Activated CD8-positive, alpha-beta T cell treated with anti-CD3 and anti-CD28 coated beads, Interleukin-2, amount 10 ng/mL, durations not matched to agents 7 days and 5 days (primary cell): ENCODE results near the gene PTGFRN. TPM values are rescaled to one million over a fixed set of nuclear protein-coding genes. Genes with fewer than 3 reads are reported as not detected.
"Not testable (repeated sequence)": the region's sequence is repeated elsewhere in the genome, so short reads cannot be mapped to it uniquely, and the experiment has no call there.

Experiments used
- ATAC-seq: fragments of 150-1000 bp; cut with Tn5 transposase; one replicate; pipeline ENCODE4 v1.10.0; 2021; ENCODE audit warnings: moderate library complexity
- CTCF ChIA-PET: fragments of 350-600 bp; sonication (Branson Sonifier 250); formaldehyde crosslinking; loops from one replicate; lab custom pipeline; 2021; ENCODE audit warnings: antibody characterized with exemption; lab: Charles Lee
- POLR2A ChIA-PET: fragments of 350-600 bp; sonication (Branson Sonifier 250); formaldehyde crosslinking; loops from one replicate; lab custom pipeline; 2021; ENCODE audit warnings: antibody characterized with exemption; lab: Charles Lee
- DNase-seq: peaks from one replicate; pipeline ENCODE4 v3.0.0-alpha.2; 2020
- H3K27ac Mint-ChIP-seq: one replicate; pipeline ENCODE4 v1.8.0; 2021; ENCODE audit warnings: mild to moderate bottlenecking, mixed read lengths
- H3K27me3 Mint-ChIP-seq: one replicate; pipeline ENCODE4 v1.8.0; 2021; ENCODE audit warnings: low read depth, mixed read lengths
- H3K36me3 Mint-ChIP-seq: one replicate; pipeline ENCODE4 v1.8.0; 2021; ENCODE audit warnings: low read depth, mixed read lengths
- H3K4me1 Mint-ChIP-seq: one replicate; pipeline ENCODE4 v1.8.0; 2021; ENCODE audit warnings: low read depth, mixed read lengths
- H3K4me3 Mint-ChIP-seq: one replicate; pipeline ENCODE4 v1.8.0; 2021; ENCODE audit warnings: mild to moderate bottlenecking, mixed read lengths
- H3K9me3 Mint-ChIP-seq: one replicate; pipeline ENCODE4 v1.8.0; 2022; ENCODE audit warnings: mixed read lengths; ENCODE audit not compliant: insufficient read depth
- total RNA-seq, 2 experiments: library from RNA; stranded (reverse); gene quantifications; one replicate each; pipeline ENCODE4 v1.2.3, GENCODE V29; 2021

The PTGFRN gene
- total RNA-seq, 2 experiments from 2014 or later = 0.89 to 0.90 TPM

GRCh38 chr1:116934586-116935207, 25.0 kb downstream of the PTGFRN start:
- Mint-ChIP-seq H3K27ac (peak overlapping the region; percentile 72), H3K9me3 (no peaks in the 10 kb centered on the region), H3K4me1 (peaks cover 26% of the 10 kb centered on the region), H3K4me3 (no peak overlapping the region), H3K36me3 (no peaks in the 10 kb centered on the region), H3K27me3 (peaks cover 2% of the 10 kb centered on the region)
- peak; percentile 73 for ATAC-seq
- POLR2A ChIA-PET = interaction anchor here (1.0 to 1.4 kb wide), 3 partner anchors 9 to 125 kb away, joined by 4 to 6 read pairs (median 6); partner anchors contain the start of gene TTF2
- CTCF ChIA-PET = interaction anchor here (0.7 to 4.6 kb wide), 41 partner anchors 9 to 262 kb away, joined by 3 to 39 read pairs (median 5); partner anchors contain the start of genes CD101 and TTF2
- peak; percentile 27 for DNase-seq

GRCh38 chr1:116938216-116938615, 28.5 kb downstream of the PTGFRN start:
- no peak for DNase-seq
- ChIA-PET POLR2A (no interaction called here), CTCF (no interaction called here)
- ATAC-seq = no peak
- no peaks in the 10 kb centered on the region for H3K36me3 Mint-ChIP-seq
- no peak overlapping the region for H3K27ac Mint-ChIP-seq
- H3K9me3 Mint-ChIP-seq = no peaks in the 10 kb centered on the region
- H3K27me3 Mint-ChIP-seq = peaks cover 2% of the 10 kb centered on the region
- H3K4me1 Mint-ChIP-seq = peaks cover 32% of the 10 kb centered on the region
- H3K4me3 Mint-ChIP-seq = no peak overlapping the region

- not testable (repeated sequence) for ATAC-seq, H3K9me3 Mint-ChIP-seq, H3K27me3 Mint-ChIP-seq, H3K27ac Mint-ChIP-seq, H3K36me3 Mint-ChIP-seq, H3K4me3 Mint-ChIP-seq, DNase-seq
- CTCF ChIA-PET = interaction anchor here (1.2 kb wide), 1 partner anchor 9 kb away, joined by 3 read pairs; no protein-coding TSS in a partner anchor
- POLR2A ChIA-PET = interaction anchor here (0.6 to 2.1 kb wide), 2 partner anchors 117 to 120 kb away, joined by 3 to 10 read pairs; partner anchors contain the start of gene TTF2
- peaks cover 16% of the 10 kb centered on the region for H3K4me1 Mint-ChIP-seq
Observed at GRCh38 chr1:116939780-116940543, 30.2 kb downstream of the PTGFRN start.

GRCh38 chr1:116940814-116941599, 31.3 kb downstream of the PTGFRN start:
- ATAC-seq (no peak), DNase-seq (no peak)
- CTCF ChIA-PET = interaction anchor here (1.2 kb wide), 1 partner anchor 10 kb away, joined by 3 read pairs; no protein-coding TSS in a partner anchor
- H3K27me3 Mint-ChIP-seq = peaks cover 2% of the 10 kb centered on the region
- POLR2A ChIA-PET = interaction anchor here (0.6 to 2.1 kb wide), 2 partner anchors 116 to 119 kb away, joined by 3 to 10 read pairs; partner anchors contain the start of gene TTF2
- no peaks in the 10 kb centered on the region for H3K36me3 Mint-ChIP-seq
- H3K4me1 Mint-ChIP-seq = peaks cover 24% of the 10 kb centered on the region
- no peak overlapping the region for H3K4me3 Mint-ChIP-seq
- no peaks in the 10 kb centered on the region for H3K9me3 Mint-ChIP-seq
- no peak overlapping the region for H3K27ac Mint-ChIP-seq

- Mint-ChIP-seq H3K4me1 (peaks cover 24% of the 10 kb centered on the region), H3K27ac (no peak overlapping the region), H3K4me3 (no peak overlapping the region), H3K9me3 (no peaks in the 10 kb centered on the region), H3K27me3 (no peaks in the 10 kb centered on the region), H3K36me3 (no peaks in the 10 kb centered on the region)
- DNase-seq = no peak
- CTCF ChIA-PET = interaction anchor here (1.0 to 1.8 kb wide), 4 partner anchors 16 to 204 kb away, joined by 3 to 7 read pairs (median 3); no protein-coding TSS in a partner anchor
- POLR2A ChIA-PET = interaction anchor here (2.1 kb wide), 1 partner anchor 118 kb away, joined by 10 read pairs; the partner anchor contains the start of gene TTF2
- no peak for ATAC-seq
Observed at GRCh38 chr1:116941670-116942069, 32.0 kb downstream of the PTGFRN start.

- no peaks in the 10 kb centered on the region for H3K9me3 Mint-ChIP-seq
- ChIA-PET CTCF (interaction anchor here (0.7 to 1.8 kb wide), 7 partner anchors 9 to 217 kb away, joined by 3 to 7 read pairs (median 3); no protein-coding TSS in a partner anchor), POLR2A (interaction anchor here (2.1 kb wide), 1 partner anchor 118 kb away, joined by 10 read pairs; the partner anchor contains the start of gene TTF2)
- H3K27ac Mint-ChIP-seq = peak overlapping the region; percentile 24
- peak; percentile 68 for ATAC-seq
- peaks cover 24% of the 10 kb centered on the region for H3K4me1 Mint-ChIP-seq
- DNase-seq = no peak
- no peaks in the 10 kb centered on the region for H3K27me3 Mint-ChIP-seq
- no peaks in the 10 kb centered on the region for H3K36me3 Mint-ChIP-seq
- H3K4me3 Mint-ChIP-seq = no peak overlapping the region
Observed at GRCh38 chr1:116942344-116942743, 32.6 kb downstream of the PTGFRN start.

- Mint-ChIP-seq H3K4me3 (no peak overlapping the region), H3K9me3 (no peaks in the 10 kb centered on the region), H3K4me1 (peaks cover 24% of the 10 kb centered on the region), H3K36me3 (no peaks in the 10 kb centered on the region), H3K27me3 (no peaks in the 10 kb centered on the region), H3K27ac (peak overlapping the region; percentile 37)
- DNase-seq (no peak), ATAC-seq (no peak)
- ChIA-PET POLR2A (interaction anchor here (1.3 kb wide), 1 partner anchor 8 kb away, joined by 4 read pairs; no protein-coding TSS in a partner anchor), CTCF (interaction anchor here (1.1 to 4.0 kb wide), 4 partner anchors 8 to 219 kb away, joined by 3 to 22 read pairs (median 5); no protein-coding TSS in a partner anchor)
Observed at GRCh38 chr1:116943438-116943837, 33.7 kb downstream of the PTGFRN start.

- CTCF ChIA-PET = interaction anchor here (1.1 to 4.0 kb wide), 2 partner anchors 9 to 220 kb away, joined by 3 to 22 read pairs; no protein-coding TSS in a partner anchor
- ATAC-seq = no peak
Observed at GRCh38 chr1:116944613-116945012, 34.9 kb downstream of the PTGFRN start.

GRCh38 chr1:116945421-116945820, 35.7 kb downstream of the PTGFRN start:
- no peak overlapping the region for H3K4me3 Mint-ChIP-seq
- CTCF ChIA-PET = interaction anchor here (0.8 to 4.0 kb wide), 3 partner anchors 10 to 371 kb away, joined by 3 to 22 read pairs (median 3); no protein-coding TSS in a partner anchor
- POLR2A ChIA-PET = interaction anchor here (0.6 kb wide), 1 partner anchor 191 kb away, joined by 3 read pairs; no protein-coding TSS in a partner anchor
- H3K36me3 Mint-ChIP-seq = no peaks in the 10 kb centered on the region
- no peaks in the 10 kb centered on the region for H3K9me3 Mint-ChIP-seq
- DNase-seq (no peak), ATAC-seq (no peak)
- peaks cover 24% of the 10 kb centered on the region for H3K4me1 Mint-ChIP-seq
- H3K27me3 Mint-ChIP-seq = no peaks in the 10 kb centered on the region
- peak overlapping the region; percentile 60 for H3K27ac Mint-ChIP-seq

More at GRCh38 chr1:116944613-116945012, 34.9 kb downstream of the PTGFRN start:
- no peaks in the 10 kb centered on the region for H3K27me3 Mint-ChIP-seq
- no peaks in the 10 kb centered on the region for H3K36me3 Mint-ChIP-seq
- no peak overlapping the region for H3K27ac Mint-ChIP-seq
- POLR2A ChIA-PET = interaction anchor here (0.6 kb wide), 1 partner anchor 190 kb away, joined by 3 read pairs; no protein-coding TSS in a partner anchor
- peaks cover 24% of the 10 kb centered on the region for H3K4me1 Mint-ChIP-seq
- no peaks in the 10 kb centered on the region for H3K9me3 Mint-ChIP-seq
- no peak overlapping the region for H3K4me3 Mint-ChIP-seq
- DNase-seq = no peak

GRCh38 chr1:116945996-116946395, 36.3 kb downstream of the PTGFRN start:
- ChIA-PET POLR2A (no interaction called here), CTCF (interaction anchor here (0.8 to 4.0 kb wide), 3 partner anchors 11 to 371 kb away, joined by 3 to 22 read pairs (median 3); no protein-coding TSS in a partner anchor)
- no peaks in the 10 kb centered on the region for H3K36me3 Mint-ChIP-seq
- no peak overlapping the region for H3K4me3 Mint-ChIP-seq
- no peaks in the 10 kb centered on the region for H3K9me3 Mint-ChIP-seq
- H3K27me3 Mint-ChIP-seq = no peaks in the 10 kb centered on the region
- DNase-seq = no peak
- no peak overlapping the region for H3K27ac Mint-ChIP-seq
- H3K4me1 Mint-ChIP-seq = peaks cover 24% of the 10 kb centered on the region
- ATAC-seq = no peak
